ENCODE data around the gene FBN1. TPM values are rescaled to one million over a fixed set of nuclear protein-coding genes. Genes with fewer than 3 reads are reported as not detected.

Gene FBN1
- total and polyA plus RNA-seq, 7 donors: 1.2 to 173 (median 57.0) TPM

DNA sequence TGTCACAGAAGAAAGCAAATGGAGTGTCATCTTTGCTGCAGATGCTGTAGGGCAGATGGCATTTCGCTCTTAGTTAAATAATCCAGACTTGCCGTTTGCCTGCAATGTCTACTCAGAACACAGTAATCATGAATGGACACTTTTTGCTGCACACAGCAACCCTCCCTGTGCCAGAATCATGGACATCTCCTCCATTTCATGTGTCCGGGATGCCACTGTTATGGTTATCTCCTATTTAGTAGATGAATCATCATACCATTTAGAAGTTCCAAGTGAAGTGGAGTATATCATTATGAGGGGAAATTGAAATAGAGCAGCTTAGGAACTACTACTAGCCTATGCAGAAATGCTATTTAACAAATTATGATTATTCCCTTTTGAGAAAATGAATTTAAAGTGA lies 195.8 kb downstream of the FBN1 start:
- H3K4me3 ChIP-seq: no peak overlapping the region
- DNase-seq: no peak
- peaks cover 0 to 75% (median 1%) of the 10 kb centered on the region in 4 donors for H3K36me3 ChIP-seq

GRCh38 chr15:48447657-48448056 lies 197.9 kb downstream of the FBN1 start:
- Histone ChIP-seq H3K27ac (no peak overlapping the region), H3K4me3 (no peak overlapping the region), H3K4me1 (no peaks in the 10 kb centered on the region), H3K9me3 (no peaks in the 10 kb centered on the region), H3K27me3 (no peaks in the 10 kb centered on the region), H3K36me3 (peaks cover 0 to 82% (median 1%) of the 10 kb centered on the region in 4 donors)
- intact Hi-C loops (cut with DNase I): no loop called here
- TF ChIP-seq POLR2AphosphoS5 (IDR thresholded peaks at IDR 0.05) (no peak), POLR2A (IDR thresholded peaks at IDR 0.05) (no peak), EP300 (IDR thresholded peaks at IDR 0.05) (no peak)
- TF ChIP-seq, protein P1, sequence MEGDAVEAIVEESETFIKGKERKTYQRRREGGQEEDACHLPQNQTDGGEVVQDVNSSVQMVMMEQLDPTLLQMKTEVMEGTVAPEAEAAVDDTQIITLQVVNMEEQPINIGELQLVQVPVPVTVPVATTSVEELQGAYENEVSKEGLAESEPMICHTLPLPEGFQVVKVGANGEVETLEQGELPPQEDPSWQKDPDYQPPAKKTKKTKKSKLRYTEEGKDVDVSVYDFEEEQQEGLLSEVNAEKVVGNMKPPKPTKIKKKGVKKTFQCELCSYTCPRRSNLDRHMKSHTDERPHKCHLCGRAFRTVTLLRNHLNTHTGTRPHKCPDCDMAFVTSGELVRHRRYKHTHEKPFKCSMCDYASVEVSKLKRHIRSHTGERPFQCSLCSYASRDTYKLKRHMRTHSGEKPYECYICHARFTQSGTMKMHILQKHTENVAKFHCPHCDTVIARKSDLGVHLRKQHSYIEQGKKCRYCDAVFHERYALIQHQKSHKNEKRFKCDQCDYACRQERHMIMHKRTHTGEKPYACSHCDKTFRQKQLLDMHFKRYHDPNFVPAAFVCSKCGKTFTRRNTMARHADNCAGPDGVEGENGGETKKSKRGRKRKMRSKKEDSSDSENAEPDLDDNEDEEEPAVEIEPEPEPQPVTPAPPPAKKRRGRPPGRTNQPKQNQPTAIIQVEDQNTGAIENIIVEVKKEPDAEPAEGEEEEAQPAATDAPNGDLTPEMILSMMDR (IDR thresholded peaks at IDR 0.05): no peak
- 90 to 94% methylated on average over 1 of the region's 1 CpG for WGBS, 2 donors
- no peak for DNase-seq

More for the DNA sequence above, 195.8 kb downstream of the FBN1 start:
- WGBS, 2 donors: 92 to 94% methylated on average over 3 of the region's 3 CpGs
- H3K27ac ChIP-seq: no peak overlapping the region
- no peaks in the 10 kb centered on the region for H3K4me1 ChIP-seq
- H3K9me3 ChIP-seq: no peaks in the 10 kb centered on the region
- no peaks in the 10 kb centered on the region for H3K27me3 ChIP-seq
- intact Hi-C loops (cut with DNase I): no loop called here
- TF ChIP-seq POLR2A (IDR thresholded peaks at IDR 0.05) (no peak), EP300 (IDR thresholded peaks at IDR 0.05) (no peak), POLR2AphosphoS5 (IDR thresholded peaks at IDR 0.05) (no peak)
- TF ChIP-seq, protein P1 (IDR thresholded peaks at IDR 0.05): no peak

DNA sequence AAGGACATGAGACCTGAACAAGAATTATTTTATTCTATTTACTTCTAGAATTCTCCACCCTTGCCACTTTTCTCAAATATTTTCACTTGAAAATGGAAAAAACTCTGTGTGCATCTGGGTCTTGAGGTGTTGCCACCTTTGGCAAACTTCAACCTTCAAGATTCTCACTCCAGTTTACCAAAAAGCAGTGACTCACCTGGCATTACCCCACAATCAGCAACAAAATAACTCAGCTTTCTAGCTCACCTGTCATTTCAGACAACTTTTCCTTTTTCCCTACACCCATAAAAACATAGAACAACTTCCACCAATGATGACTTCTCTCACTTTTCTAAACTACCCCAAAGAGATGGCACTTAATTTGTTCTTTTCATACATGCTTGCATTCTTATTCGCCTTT lies 198.5 kb downstream of the FBN1 start:
- no peak overlapping the region for H3K27ac ChIP-seq
- no peak overlapping the region for H3K4me3 ChIP-seq
- 96 to 99% methylated on average over 1 of the region's 1 CpG for WGBS, 2 donors
- intact Hi-C loops (cut with DNase I): no loop called here
- no peak for TF ChIP-seq EP300 (IDR thresholded peaks at IDR 0.05)
- no peak for TF ChIP-seq POLR2A (IDR thresholded peaks at IDR 0.05)
- no peak for TF ChIP-seq POLR2AphosphoS5 (IDR thresholded peaks at IDR 0.05)
- TF ChIP-seq, protein P1 (IDR thresholded peaks at IDR 0.05): no peak
- no peak for DNase-seq
- H3K27me3 ChIP-seq: no peaks in the 10 kb centered on the region
- peaks cover 0 to 82% (median 1%) of the 10 kb centered on the region in 4 donors for H3K36me3 ChIP-seq
- H3K4me1 ChIP-seq: no peaks in the 10 kb centered on the region
- H3K9me3 ChIP-seq: no peaks in the 10 kb centered on the region

- no peaks in the 10 kb centered on the region for H3K4me1 ChIP-seq
- H3K36me3 ChIP-seq: peaks cover 0 to 64% (median 0%) of the 10 kb centered on the region in 4 donors
- WGBS, 2 donors: 78 to 90% methylated on average over 2 of the region's 2 CpGs
- intact Hi-C loops (cut with DNase I): no loop called here
- H3K27ac ChIP-seq: no peak overlapping the region
- no peaks in the 10 kb centered on the region for H3K9me3 ChIP-seq
- no peaks in the 10 kb centered on the region for H3K27me3 ChIP-seq
- H3K4me3 ChIP-seq: no peak overlapping the region
- no peak for DNase-seq
- TF ChIP-seq POLR2A (IDR thresholded peaks at IDR 0.05) (no peak), EP300 (IDR thresholded peaks at IDR 0.05) (no peak), POLR2AphosphoS5 (IDR thresholded peaks at IDR 0.05) (no peak)
- TF ChIP-seq, protein P1 (IDR thresholded peaks at IDR 0.05): no peak
Measured at GRCh38 chr15:48442011-48442410, 203.5 kb downstream of the FBN1 start.

GRCh38 chr15:48440084-48440483 lies 205.4 kb downstream of the FBN1 start:
- WGBS, 2 donors: 61% methylated on average over 3 of the region's 3 CpGs
- DNase-seq: peak; percentile 81
- peaks cover 0 to 62% (median 0%) of the 10 kb centered on the region in 4 donors for H3K36me3 ChIP-seq
- H3K9me3 ChIP-seq: no peaks in the 10 kb centered on the region
- TF ChIP-seq POLR2A (IDR thresholded peaks at IDR 0.05): no peak
- TF ChIP-seq, protein P1 (IDR thresholded peaks at IDR 0.05): no peak
- no peak for TF ChIP-seq EP300 (IDR thresholded peaks at IDR 0.05)
- no peak for TF ChIP-seq POLR2AphosphoS5 (IDR thresholded peaks at IDR 0.05)
- no peaks in the 10 kb centered on the region for H3K27me3 ChIP-seq
- peak overlapping the region in 3 of 4 donors; percentile 12 to 38 (median 15) for H3K27ac ChIP-seq
- no peak overlapping the region for H3K4me3 ChIP-seq
- H3K4me1 ChIP-seq: no peaks in the 10 kb centered on the region
- intact Hi-C loops (cut with DNase I): no loop called here

Data from sigmoid colon (tissue), 7 donors.